Ramos (cell line): ENCODE data around the gene PITPNC1.
"Not testable (repeated sequence)": the region's sequence is repeated elsewhere in the genome, so short reads cannot be mapped to it uniquely, and the experiment has no call there.

Experiments used
- in situ Hi-C: fragments of 300-500 bp; cut with MboI; formaldehyde crosslinking; loops from one replicate; pipeline ENCODE4 v1.14.3; 2022; ENCODE audit warnings: low sequenced_read_pairs; ENCODE audit not compliant: unreplicated experiment

The PITPNC1 gene

DNA sequence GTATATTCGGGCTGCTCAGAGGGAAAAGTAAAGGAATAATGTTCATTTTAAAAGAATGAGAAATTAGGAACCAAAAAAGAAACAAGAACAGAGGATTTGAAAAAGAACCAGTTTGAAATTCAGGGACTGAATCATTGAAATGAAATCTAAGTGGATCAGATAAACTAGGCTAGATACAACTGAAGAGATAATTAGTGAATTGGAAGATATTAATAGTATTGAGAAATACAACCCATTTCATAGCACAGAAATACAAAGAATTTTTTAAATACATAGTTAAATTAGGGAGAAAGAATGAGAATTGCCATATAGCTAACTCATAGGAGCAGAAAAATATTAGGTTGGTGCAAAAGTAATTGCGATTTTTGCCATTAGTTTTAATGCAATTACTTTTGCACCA lies 223.3 kb downstream of the PITPNC1 start:
- in situ Hi-C loops, result no loop called here

DNA sequence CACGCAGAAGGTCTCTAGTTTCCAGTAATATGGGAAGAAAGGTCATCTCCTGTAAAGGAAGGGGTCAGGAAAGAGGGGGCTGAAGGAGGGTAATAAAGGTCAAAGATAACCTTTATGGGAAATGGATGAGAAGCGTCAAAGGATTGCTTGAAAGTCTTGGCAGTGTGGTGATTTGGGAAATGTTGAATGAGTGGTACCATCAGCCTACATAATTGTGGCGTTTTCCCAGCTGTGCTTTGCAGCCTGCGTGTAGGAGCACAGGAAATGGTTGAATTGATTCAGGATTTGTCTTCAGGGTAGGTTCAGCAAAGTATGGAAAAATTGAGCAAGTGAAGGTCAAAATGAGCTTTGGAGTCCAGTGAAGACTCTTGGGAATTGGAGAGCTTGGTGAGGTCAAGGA lies 224.8 kb downstream of the PITPNC1 start:
- in situ Hi-C loops, result no loop called here

DNA sequence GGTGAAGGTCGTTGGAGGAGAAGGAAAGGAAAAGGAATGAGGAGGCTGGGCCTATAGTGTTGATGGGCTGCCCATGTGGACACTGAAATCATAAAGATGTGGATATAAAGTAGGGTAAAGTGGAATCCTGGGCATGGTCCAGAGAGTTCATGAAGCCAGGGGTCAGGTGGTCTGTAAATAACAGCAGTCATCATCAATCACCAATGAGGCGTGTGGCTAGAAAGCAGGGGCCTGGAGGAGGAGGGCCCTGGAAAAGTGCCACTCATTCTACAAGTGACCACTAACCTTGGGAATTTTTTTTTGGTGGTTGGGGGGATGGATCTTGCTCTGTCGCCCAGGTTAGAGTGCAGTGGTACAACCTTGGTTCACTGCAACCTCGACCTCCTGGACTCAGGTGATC lies 225.4 kb downstream of the PITPNC1 start:
- in situ Hi-C loops, result no loop called here

DNA sequence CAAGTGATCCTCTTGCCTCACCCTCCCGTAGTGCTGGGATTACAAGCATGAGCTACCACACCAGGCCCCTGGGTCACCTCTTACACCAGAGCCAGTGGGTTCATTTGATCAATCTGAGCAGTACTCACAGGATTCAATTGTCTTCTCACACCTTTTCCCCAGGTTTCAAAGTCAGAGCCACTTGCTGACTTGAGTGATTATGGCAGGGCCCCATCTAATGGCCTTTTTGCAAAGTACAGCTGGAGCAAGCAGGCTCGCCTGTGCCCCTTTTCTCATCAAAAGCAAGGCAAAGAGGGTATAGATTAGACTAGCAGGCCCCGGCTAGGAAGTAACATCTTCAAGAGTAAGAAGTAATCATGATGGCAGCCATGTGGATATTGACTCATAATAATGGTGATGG lies 225.9 kb downstream of the PITPNC1 start:
- in situ Hi-C loops, result no loop called here

DNA sequence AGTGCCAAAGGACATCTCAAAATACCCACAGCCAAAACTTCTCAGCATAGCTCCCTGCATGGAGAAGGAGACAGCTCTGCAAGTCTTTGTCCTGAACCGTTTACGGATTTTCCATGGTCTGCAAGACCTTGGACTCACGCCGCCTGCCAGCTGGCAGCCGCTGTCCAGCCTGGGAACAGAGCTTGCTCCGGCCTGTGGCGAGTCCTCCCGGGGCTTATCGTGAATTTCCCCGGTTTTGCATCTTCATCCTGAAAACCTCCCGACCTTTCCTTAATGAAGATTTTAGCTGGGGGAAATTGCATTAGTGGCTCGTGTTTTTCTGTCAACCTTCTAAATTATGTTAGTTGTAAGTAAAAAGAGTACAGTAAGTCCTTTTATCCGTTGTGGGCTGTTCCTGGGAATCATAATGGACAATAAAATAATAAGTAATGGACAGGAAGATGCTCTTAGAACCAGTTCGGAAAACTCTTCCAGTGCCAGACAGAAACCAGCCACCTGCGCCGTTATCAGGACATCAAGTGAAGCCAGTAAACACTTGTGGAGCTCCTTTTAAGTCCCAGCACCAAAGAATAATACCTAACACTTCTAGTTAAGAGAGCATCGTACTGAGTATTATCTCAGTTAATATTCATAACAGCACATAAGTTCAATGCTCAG lies 228.3 kb downstream of the PITPNC1 start:
- in situ Hi-C loops, result no loop called here

DNA sequence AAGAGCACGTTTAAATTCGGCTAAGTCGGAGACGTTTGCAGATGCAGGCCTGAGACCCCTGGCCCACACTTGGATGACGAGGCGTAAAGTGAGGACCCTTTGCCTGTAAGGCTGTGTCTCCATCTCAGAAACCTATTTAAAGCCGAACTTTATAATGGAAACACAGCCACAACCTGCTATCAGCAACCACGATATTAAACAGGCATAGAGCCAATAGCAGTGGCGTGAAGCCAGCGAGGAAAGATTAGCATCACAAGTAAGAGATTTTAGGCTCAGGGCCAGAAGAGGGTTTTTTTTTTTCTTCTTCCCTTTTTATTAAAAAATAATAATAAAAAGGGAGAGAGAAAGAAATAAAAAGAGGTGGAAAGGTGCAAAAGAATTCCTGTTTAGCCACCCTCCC lies 229.4 kb downstream of the PITPNC1 start:
- in situ Hi-C loops, result no loop called here

DNA sequence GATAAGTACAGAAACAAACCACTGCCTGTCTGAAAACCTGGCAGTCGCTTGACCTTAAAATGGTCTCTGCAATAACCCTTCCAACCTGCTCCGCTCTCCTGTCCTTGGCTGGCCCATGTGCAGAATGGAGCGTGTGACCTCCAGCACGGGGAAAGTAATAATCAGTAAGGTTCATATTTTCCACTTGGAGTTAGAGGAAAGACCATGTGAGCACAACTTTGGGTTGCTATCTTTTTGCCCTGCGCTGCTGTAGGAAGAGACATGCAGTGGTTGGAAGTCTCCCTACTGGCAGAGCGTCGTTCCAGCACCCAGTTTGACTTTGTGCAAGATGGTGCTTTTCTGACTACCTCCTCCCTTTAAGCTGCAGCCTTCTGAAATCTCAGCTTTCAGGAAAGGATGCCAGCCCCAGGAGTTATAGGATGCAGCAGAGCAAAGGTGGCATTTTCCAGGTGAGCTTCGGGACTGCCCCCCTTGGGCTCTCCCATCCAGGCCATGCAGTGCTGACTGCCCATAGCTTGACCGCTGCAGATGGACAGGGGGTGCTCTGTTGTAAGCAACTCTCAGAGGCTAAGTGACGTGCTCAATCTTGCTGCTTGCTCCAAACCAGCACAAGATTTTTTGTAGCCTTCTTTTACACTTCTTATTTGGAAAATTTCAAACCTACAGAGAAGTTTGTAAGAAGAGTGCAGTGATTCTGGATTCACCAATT lies 230.0 kb downstream of the PITPNC1 start:
- in situ Hi-C loops, result no loop called here

DNA sequence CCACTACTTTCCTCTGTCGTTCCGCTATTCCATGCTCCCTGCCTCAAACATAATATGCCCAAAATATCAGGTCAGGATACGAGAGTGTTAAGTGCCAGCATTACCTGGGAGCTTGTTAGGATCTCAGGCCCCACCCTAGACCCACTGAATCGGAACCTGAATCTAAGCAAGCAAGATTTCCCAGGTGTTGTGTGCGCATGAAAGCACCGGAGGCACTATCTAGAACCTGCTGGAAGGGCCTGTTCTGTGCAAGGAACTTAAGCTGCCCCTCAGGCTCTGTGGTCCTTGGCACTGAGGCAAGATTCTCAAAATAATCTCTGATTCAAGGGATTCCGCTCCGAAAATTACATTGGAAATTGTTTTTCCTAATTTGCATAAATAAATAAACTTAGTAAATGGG lies 233.0 kb downstream of the PITPNC1 start:
- in situ Hi-C loops, result no loop called here

DNA sequence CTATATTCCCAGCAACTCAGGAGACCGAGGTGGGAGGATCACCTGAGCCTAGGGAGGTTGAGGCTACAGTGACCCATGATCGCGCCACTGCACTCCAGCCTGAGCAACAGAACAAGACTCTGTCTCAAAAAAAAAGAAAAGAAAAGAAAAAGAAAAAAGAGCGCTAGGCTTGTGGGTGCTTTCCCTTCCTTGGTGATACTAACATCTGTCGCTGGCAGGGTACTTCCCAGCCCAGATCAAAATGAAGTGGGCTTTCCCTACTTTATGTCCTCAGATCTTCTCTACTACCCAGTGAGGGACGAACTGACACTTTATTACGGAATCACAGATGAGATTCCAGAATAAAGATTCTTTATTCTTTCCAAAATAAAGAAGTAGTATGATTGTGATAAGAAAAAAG lies 236.9 kb downstream of the PITPNC1 start:
- in situ Hi-C loops, result no loop called here

DNA sequence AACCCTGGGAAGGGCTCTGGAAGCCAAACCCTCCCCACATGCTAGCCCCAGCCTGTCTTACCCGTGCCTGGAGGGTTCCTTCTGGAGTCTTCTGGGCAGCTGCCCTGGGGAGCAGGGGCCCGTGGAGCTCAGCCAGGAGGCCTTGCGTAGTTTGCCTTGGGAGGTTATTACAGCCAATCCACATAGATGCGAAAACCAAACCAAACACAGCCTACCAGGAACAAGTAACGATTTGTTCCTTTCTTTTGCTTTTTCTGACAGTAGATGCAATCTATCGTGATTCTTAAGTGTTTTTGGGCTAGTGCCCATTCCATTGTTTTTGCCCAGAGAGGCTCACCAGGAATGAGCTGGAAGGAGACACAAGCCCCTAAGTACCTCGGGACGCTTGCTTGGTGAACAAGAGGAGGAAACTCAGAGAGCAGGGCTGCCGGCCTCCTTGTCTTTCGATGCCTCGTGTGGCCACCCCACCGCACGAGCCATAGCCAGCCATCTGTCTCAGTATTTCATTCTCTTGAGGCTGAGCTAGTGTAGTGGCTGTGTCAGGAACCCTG lies 238.0 kb downstream of the PITPNC1 start:
- in situ Hi-C loops, result no loop called here

DNA sequence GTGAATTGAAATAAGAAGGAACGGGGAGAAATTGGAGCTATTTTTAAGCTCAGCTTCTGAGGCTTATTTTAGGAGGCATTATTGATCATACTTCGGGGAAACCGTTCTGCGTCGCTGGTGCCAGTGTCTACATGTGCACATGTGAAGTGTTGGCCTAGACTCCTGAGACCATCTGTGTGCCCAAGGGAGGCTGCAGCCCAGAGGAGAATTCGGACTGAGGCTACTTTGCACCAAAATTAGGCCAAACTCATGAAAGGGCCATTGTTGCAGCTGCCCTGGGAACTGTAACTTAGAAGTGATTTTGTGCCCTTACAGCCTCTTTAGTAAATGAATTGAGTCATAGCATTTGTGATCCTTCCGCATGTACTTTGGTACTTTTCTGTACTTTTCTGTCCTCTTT lies 238.7 kb downstream of the PITPNC1 start:
- in situ Hi-C loops, result no loop called here

DNA sequence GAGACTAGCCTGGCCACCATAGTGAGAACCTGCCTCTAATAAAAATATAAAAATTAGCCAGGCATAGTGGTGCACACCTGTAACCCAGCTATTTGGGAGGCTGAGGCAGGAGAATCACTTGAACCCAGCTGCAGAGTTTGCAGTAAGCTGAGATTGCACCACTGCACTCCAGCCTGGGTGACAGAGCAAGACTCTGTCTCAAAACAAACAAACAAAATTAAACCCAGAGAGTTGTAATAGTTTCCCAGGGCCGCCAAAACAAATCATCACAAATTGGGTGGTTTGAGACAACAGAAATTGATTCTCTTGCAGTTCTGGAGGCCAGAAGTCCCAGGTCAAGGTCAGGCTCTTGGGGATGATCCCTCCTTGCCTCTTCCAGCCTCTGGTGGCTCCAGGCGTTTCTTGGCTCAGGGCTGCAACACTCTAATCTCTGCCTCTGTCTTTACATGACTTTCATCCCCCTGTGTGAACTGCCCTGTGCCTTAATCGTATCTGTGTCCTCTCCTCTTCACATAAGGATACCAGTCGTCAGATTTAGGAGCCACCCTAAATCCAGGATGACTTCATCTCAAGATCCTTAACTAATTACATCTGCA lies 240.3 kb downstream of the PITPNC1 start:
- in situ Hi-C loops, result no loop called here

DNA sequence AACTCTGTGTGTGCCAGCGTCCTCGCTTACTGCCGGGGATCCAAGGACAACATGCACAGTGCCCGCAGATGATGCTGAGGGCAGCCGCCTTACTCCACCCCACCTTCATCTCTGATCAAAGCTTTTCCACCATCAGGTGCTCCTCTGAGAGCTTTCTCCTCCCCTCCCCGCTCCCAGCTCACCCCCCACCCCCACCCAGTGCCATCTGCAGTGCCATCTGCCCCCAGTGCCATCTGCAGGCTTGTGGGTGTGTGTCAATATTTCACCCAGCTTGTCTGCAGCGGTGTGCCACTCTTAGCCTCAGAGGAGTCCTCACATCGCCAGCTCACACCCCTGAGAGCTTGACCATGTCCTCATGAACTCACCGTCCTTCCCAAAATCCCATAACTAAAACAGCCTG lies 242.5 kb downstream of the PITPNC1 start:
- in situ Hi-C loops, result no loop called here

DNA sequence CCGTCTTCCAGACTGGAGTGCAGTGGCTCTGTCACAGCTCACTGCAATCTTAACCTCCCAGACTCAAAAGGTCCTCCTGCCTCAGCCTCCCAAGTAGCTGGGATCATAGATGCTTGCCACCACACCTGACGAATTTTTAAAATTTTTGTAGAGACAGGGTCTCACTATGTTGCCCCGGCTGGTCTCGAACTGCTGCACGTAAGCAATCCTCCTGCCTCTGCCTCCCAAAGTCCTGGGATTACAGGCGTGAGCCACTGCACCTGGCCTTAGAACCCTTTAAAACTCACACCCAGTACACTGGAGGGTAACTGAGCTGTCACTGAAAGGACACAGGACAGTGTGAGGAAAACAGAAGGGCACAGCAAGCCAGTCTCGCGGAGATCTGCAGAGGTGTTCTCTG lies 243.0 kb downstream of the PITPNC1 start:
- in situ Hi-C loops, result no loop called here

DNA sequence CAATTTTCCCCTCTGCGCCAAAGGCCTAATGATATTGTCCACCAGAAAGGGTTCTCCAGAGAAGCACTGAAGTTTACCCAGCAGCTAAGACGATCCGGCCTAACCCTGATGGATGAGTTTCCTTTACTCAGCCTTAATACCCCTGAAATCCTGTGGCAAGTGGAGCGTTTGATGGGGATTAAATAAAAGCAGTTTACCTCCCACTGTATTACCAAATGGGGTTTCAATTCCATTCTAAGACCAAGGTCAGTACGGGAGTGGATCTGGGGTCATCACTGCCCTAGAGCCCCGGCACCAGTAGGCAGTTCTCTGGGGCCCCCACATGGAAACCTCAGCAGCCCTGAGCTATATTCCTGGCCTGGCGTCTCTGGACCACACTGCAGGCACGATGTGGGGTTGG lies 243.6 kb downstream of the PITPNC1 start:
- in situ Hi-C loops, result no loop called here

DNA sequence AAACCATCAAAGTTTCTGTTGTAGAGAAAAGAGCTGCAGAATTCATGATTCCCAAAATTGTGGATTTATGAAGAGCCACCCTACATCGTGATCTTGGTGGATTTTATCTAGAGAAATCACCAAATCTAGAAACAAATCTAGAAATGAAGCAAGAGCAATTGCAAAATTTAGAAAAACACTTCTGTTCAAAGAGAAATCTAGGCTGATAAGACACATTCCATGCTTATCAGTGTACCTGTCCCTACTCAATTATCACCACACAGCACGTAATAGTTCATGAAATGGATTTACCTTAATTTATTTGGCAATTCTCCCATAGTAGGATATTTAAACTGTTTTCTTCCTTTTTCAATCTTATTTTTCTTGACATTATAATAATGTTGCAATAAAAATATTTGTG lies 246.7 kb downstream of the PITPNC1 start:
- in situ Hi-C loops, result no loop called here

DNA sequence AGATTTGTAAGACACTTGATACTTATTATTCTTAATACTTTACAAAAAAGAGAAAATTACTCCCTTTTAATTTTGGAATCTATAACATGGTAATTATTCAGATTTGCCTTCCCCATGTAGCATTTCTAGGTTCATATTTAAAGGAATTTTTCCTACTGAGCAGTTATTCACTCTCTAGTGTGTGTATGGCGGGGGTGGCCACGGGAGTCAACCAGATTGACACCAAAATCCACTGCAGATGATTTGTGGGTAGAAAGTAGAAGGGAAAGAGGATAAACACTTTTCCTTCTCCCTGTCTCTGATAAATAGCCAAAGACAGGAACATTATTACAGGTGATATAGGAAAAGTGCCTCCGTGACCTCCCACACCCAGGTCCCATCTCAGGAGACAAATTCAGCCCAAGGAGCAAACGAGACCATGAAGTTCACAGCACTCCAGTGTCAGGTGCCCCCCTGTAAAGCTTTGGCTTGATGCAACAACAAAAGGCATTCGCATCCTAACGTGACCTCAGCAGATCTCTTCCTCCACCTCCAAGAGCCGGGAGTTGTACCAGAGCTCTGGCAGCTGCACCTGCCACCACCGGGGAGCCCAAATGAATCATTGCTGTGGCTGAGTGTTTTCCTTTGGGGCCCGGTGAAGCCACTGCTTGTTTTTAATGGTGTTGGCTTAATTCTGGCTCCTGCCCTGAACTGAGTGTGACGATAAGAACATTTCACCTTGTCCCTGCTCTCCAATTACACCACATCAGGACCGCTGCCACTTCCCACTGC lies 248.0 kb downstream of the PITPNC1 start:
- in situ Hi-C loops, result no loop called here

DNA sequence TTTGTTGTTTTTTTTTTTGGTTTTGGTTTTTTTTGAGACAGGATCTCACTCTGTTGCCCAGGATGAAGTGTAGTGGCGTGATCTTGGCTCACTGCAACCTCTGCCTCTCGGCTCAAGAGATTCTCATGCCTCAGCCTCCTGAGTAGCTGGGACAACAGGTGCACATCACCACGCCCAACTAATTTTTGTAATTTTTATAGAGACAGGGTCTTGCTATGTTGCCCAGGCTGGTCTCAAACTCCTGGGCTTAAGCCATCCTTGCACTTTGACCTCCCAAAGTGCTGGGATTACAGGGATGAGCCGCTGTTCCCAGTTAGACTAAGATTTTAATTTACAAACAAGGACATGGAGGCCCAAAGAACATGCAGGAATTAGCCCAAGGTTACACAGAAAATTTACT lies 248.9 kb downstream of the PITPNC1 start:
- in situ Hi-C loops, result no loop called here

DNA sequence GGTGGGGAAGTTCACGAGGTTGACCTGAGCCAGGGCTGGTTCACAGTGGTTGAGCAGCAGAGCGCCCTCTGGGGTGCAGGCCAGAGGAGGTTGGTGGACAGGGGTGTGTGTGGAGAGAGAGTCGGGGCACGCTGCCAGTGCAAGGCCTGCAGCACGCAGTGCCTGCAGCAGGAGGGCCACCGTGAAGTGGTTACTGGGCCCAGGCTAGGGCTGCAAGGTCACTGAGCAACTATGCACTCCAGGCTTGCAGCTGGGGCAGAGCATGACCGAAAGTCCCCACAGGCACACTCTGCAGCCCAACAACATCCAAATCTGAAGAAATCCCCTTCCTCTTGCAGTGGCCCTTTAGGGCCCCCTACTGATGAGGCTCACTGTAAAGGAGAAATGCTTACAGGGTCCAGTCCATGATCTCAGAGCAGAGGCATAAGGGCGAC lies 251.5 kb downstream of the PITPNC1 start:
- in situ Hi-C loops, result no loop called here

DNA sequence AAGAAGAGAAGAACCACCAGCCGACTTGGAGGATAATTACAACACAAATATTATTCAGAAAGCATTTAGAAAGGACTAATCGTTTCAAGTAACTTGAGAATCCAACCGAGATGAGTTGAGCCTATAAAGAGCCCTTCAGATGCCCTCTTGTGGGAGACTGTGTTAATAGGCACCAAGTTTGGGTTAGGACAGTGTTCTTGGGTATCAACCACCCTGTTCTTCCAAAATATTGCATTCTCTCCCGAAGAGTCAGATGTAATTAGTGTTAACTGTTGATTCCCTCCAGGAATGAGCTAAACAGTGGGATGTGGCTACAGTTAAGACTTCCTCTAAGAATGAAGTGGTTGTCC lies 252.9 kb downstream of the PITPNC1 start:
- in situ Hi-C loops, result no loop called here

DNA sequence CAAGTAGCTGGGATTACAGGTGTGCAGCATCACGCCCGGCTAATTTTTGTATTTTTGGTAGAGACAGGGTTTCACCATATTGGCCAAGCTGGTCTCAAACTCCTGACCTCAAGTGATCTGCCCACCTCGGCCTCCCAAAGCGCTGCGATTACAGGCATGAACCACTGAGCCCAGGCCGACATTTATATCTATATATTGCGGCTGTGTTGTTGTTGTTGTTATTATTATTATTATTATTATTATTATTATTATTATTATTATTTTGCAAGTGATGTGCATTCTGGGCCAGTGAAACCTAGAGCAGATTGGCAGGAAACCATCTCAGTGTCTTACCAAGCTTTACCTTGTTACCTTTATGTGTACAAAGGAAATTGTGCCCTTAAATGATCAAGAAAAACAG lies 253.8 kb downstream of the PITPNC1 start:
- in situ Hi-C loops, result not testable (repeated sequence)
